ENCODE measurements around the gene TACR1. TPM values are rescaled to one million over a fixed set of nuclear protein-coding genes. Genes with fewer than 3 reads are reported as not detected.

The TACR1 gene
- polyA plus RNA-seq, 1 experiment, result 0.30 TPM

DNA sequence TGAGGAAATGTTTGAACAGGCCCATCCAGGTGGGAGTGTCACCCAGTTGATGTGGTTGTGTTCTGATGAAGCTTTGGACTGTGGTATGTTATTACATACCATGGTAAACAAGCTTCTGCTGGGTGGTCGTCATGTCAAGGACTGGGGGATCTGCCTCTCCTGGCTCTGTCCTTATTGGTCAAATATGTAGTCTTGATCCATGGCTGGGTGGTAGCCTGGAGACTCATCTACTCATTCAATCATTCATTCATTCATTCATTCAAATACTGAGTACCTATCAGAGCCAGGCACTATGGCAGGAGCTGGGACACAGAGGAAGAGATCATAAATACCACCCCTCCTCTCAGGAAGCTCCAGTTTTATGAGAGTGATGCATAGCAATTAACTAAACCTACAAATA lies 60.8 kb downstream of the TACR1 start:
- no peak for DNase-seq (ENCODE audit: low read depth, low spot score)
- Histone ChIP-seq H3K9me3 (ENCODE audit: control insufficient read depth, insufficient read depth, low read length) (no peaks in the 10 kb centered on the region), H3K27ac (ENCODE audit: low read depth, low read length) (no peak overlapping the region), H3K27me3 (ENCODE audit: control insufficient read depth, insufficient read depth, low read length) (no peaks in the 10 kb centered on the region), H3K4me3 (ENCODE audit: low read depth, low read length) (no peak overlapping the region)
- ChIA-PET POLR2A (no interaction called here), CTCF (no interaction called here)
- TF ChIP-seq CTCF (IDR thresholded peaks at IDR 0.05; ENCODE audit: low read depth, low read length), result no peak

DNA sequence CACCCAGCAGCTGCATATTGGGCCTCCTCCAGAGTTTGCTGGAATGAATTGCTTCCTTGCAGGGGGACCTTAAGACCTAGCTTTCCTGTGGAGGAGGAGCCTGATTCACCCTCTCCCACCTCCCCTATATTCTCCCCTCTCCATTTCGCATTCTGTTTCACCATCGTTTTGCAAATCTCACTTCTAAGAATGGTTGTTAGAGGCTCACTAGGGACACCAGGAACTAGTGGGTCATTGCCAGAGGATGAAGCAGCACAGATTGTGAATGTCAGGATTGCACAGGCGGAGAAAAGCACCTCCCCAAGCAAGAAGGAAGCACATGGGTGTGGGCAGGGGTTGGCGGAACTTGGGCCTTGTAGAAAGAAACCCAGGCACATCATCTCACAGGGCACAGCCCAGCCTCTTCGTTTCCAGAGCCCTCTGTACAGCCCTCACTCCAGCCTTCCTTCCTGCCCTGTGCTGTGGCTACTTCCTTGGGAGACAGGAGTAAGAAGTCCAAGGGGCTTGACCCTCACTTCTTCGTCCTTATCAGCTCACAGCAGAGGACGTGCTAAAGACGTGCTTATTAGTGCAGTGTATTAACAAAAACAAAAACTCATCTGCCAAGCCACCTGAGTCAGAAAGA lies 63.4 kb downstream of the TACR1 start:
- Histone ChIP-seq H3K27ac (ENCODE audit: low read depth, low read length) (no peak overlapping the region), H3K9me3 (ENCODE audit: control insufficient read depth, insufficient read depth, low read length) (no peaks in the 10 kb centered on the region), H3K4me3 (ENCODE audit: low read depth, low read length) (no peak overlapping the region), H3K27me3 (ENCODE audit: control insufficient read depth, insufficient read depth, low read length) (no peaks in the 10 kb centered on the region)
- TF ChIP-seq CTCF (IDR thresholded peaks at IDR 0.05; ENCODE audit: low read depth, low read length), result no peak
- no peak for DNase-seq (ENCODE audit: low read depth, low spot score)
- POLR2A ChIA-PET, result no interaction called here
- CTCF ChIA-PET, result no interaction called here

DNA sequence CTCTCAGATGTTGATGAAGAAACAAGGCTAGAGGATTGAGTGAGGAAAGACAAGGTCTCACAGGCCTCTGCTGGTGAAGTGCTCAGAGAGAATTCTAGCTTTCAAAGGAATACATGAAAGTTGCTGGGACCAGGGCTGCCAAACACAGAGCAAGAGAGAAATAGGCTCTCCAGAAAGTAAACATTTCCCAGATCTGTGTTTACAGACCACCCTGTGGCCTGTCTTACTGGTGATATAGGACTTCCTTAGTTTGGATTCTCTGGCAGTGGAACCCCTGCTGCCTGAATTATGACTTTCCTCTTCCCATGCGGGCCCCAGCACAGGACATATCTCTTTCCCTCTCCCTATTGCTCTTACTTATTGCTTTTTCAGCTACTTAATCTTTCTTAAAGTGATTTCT lies 64.5 kb downstream of the TACR1 start:
- H3K4me3 ChIP-seq (ENCODE audit: low read depth, low read length), result no peak overlapping the region
- ChIA-PET CTCF (interaction anchor here (1.4 kb wide), 1 partner anchor 71 kb away, joined by 6 read pairs; no protein-coding TSS in a partner anchor), POLR2A (no interaction called here)

DNA sequence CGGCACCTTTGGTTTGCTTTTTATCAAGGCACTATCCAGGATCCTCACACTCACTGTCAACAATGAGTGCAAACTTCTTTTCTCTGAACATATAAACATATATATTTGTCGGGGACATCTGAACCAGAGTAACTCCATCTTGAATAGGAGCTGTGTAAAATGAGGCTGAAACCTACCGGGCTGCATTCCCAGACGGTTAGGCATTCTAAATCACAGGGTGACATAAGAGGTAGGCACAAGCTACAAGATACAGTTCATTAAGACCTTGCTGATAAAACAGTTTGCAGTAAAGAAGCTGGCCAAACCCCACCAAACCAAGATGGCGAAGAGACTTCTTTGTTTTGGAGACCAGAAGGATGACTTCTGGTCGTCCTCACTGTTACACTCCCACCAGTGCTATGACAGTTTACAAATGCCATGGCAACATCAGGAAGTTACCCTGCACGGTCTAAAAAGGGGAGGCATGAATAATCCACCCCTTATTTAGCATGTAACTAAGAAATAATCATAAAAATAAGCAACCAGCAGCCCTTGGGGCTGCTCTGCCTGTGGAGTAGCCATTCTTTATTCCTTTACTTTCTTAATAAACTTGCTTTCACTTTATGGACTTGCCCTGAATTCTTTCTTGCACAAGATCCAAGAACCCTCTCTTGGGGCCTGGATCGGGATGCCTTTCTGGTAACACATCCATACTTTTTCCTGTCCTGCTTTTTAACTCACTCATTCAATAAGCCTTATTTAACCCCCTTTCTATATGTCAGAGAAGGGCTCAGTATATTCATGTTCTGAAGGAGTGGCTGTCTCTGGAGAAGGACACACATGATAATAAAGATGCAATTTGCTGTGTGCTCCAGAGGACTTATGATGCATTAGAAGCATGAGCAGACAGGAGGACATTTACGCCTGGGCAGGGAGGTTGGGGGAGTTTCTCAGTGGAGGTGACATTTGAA lies 65.4 kb downstream of the TACR1 start:
- Histone ChIP-seq H3K27me3 (ENCODE audit: control insufficient read depth, insufficient read depth, low read length) (no peaks in the 10 kb centered on the region), H3K9me3 (ENCODE audit: control insufficient read depth, insufficient read depth, low read length) (no peaks in the 10 kb centered on the region), H3K27ac (ENCODE audit: low read depth, low read length) (no peak overlapping the region), H3K4me3 (ENCODE audit: low read depth, low read length) (no peak overlapping the region)
- no peak for TF ChIP-seq CTCF (IDR thresholded peaks at IDR 0.05; ENCODE audit: low read depth, low read length)
- POLR2A ChIA-PET, result no interaction called here
- CTCF ChIA-PET, result interaction anchor here (1.4 kb wide), 1 partner anchor 70 kb away, joined by 6 read pairs; no protein-coding TSS in a partner anchor
- no peak for DNase-seq (ENCODE audit: low read depth, low spot score)

More for the DNA sequence above, 64.5 kb downstream of the TACR1 start:
- Histone ChIP-seq H3K9me3 (ENCODE audit: control insufficient read depth, insufficient read depth, low read length) (no peaks in the 10 kb centered on the region), H3K27ac (ENCODE audit: low read depth, low read length) (no peak overlapping the region), H3K27me3 (ENCODE audit: control insufficient read depth, insufficient read depth, low read length) (no peaks in the 10 kb centered on the region)
- no peak for TF ChIP-seq CTCF (IDR thresholded peaks at IDR 0.05; ENCODE audit: low read depth, low read length)
- no peak for DNase-seq (ENCODE audit: low read depth, low spot score)

DNA sequence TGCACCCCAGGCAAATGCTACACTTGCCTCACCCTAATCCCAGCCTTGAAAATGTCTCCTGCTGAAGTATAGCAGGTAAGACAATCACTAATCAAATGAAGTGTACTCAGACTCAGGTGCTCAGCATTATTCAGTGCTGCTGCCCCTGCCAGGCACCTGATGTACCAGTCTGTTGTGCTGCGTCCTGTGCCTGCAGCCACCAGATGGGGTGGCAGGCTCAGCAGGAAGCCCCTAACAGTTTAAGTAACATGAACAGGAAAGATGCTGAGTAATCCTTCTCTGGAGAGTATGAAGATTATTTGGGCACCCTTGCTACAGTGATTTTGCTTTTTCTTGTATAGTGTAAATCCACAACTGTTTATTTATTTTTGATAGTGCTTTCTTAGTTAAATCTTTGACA lies 69.1 kb downstream of the TACR1 start:
- Histone ChIP-seq H3K27me3 (ENCODE audit: control insufficient read depth, insufficient read depth, low read length) (no peaks in the 10 kb centered on the region), H3K27ac (ENCODE audit: low read depth, low read length) (no peak overlapping the region), H3K9me3 (ENCODE audit: control insufficient read depth, insufficient read depth, low read length) (no peaks in the 10 kb centered on the region), H3K4me3 (ENCODE audit: low read depth, low read length) (no peak overlapping the region)
- ChIA-PET POLR2A (no interaction called here), CTCF (no interaction called here)
- no peak for DNase-seq (ENCODE audit: low read depth, low spot score)
- TF ChIP-seq CTCF (IDR thresholded peaks at IDR 0.05; ENCODE audit: low read depth, low read length), result no peak

All from AG04450 (cell line).